Measurements from ENCODE around the gene PNMA1. TPM values are rescaled to one million over a fixed set of nuclear protein-coding genes. Genes with fewer than 3 reads are reported as not detected.

Gene PNMA1
- total RNA-seq, 2 experiments from 2014 or later = 6.0 to 14.5 TPM

DNA sequence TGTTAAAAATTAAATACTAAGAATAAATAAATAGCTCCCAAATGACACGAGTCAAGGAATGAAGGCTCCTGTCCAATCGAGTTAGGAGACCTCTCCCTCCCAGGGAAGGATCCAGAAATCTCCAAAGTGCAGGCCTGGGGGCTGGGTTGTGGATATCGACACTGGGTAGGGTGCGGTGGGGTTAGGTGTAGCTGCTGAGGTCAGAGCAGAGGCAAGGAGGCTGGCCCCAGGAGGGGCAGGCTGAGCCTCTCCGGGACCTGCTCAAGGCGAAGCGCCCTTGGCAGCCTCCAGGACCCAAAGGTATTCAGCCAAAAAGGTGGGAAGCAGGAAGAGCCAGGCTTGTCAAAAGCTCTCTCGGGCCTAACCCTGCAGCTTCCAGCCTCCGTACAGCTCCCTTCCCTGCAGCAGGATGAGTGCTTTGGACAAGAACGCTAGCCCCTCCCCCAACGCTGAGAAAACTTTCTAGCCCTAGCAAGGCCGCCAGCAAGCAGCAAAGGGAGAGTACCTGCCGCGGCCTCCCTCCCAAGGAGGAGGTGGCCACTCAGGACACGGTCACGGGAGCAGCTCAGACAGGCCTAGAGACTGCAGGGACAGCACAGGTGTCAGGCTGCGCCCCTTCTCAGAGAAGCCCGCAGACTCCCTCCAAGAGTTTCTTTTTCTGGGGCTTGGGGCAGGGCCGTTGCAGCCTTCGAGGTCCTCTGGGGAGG lies 3.7 kb upstream of the PNMA1 start:
- ChIA-PET POLR2A (interaction anchor here (1.2 kb wide), 1 partner anchor 54 kb away, joined by 3 read pairs; no protein-coding TSS in a partner anchor), CTCF (ENCODE audit: unreplicated experiment) (no interaction called here)
- Histone ChIP-seq H4K20me1 (ENCODE audit: insufficient read depth, low read length) (no peaks in the 10 kb centered on the region), H3K4me3 (ENCODE audit: low read depth, low read length, poor library complexity, severe bottlenecking) (no peak overlapping the region), H2AFZ (ENCODE audit: low read length) (no peak overlapping the region), H3K27ac (ENCODE audit: low read depth, low read length, poor library complexity, severe bottlenecking) (no peak overlapping the region), H3K9me3 (ENCODE audit: low read length) (no peaks in the 10 kb centered on the region), H3K9me2 (ENCODE audit: insufficient read depth, low read length) (no peaks in the 10 kb centered on the region), H3K4me2 (ENCODE audit: low read length) (no peak overlapping the region), H3K4me1 (ENCODE audit: insufficient read depth, low read length, poor library complexity, severe bottlenecking) (peaks cover 14% of the 10 kb centered on the region), H3K36me3 (ENCODE audit: insufficient read depth, low read length) (peaks cover 75% of the 10 kb centered on the region), H3K79me2 (ENCODE audit: insufficient read depth, low read depth, low read length) (peaks cover 7% of the 10 kb centered on the region; the same call in 1 of the 2 replicates)
- TF ChIP-seq CTCF (conservative IDR thresholded peaks at IDR 0.05; ENCODE audit: low read length) (no peak), EZH2phosphoT487 (IDR thresholded peaks at IDR 0.05; ENCODE audit: borderline replicate concordance, low read depth, low read length) (no peak)
- no TSS peak for BruUV-seq (replicated peaks)
- intact Hi-C loops (cut with micrococcal nuclease; ENCODE audit: unreplicated experiment) = loop anchor here (10.0 kb wide), 1 partner anchor 317 kb away; no protein-coding TSS in a partner anchor
- DNase-seq (ENCODE audit: low spot score) = no peak

GRCh38 chr14:73717266-73717665 lies 3.1 kb upstream of the PNMA1 start:
- BruUV-seq (replicated peaks) = no TSS peak
- POLR2A ChIA-PET = interaction anchor here (0.7 to 1.2 kb wide), 2 partner anchors 31 to 55 kb away, joined by 3 read pairs; no protein-coding TSS in a partner anchor

More at GRCh38 chr14:73717266-73717665, 3.1 kb upstream of the PNMA1 start:
- Histone ChIP-seq H3K79me2 (ENCODE audit: insufficient read depth, low read depth, low read length) (peaks cover 10% of the 10 kb centered on the region; the same call in 1 of the 2 replicates), H4K20me1 (ENCODE audit: insufficient read depth, low read length) (no peaks in the 10 kb centered on the region), H3K27ac (ENCODE audit: low read depth, low read length, poor library complexity, severe bottlenecking) (no peak overlapping the region), H3K4me1 (ENCODE audit: insufficient read depth, low read length, poor library complexity, severe bottlenecking) (peaks cover 18% of the 10 kb centered on the region), H3K9me3 (ENCODE audit: low read length) (no peaks in the 10 kb centered on the region), H3K9me2 (ENCODE audit: insufficient read depth, low read length) (no peaks in the 10 kb centered on the region), H2AFZ (ENCODE audit: low read length) (no peak overlapping the region), H3K36me3 (ENCODE audit: insufficient read depth, low read length) (peaks cover 69% of the 10 kb centered on the region), H3K4me3 (ENCODE audit: low read depth, low read length, poor library complexity, severe bottlenecking) (no peak overlapping the region), H3K4me2 (ENCODE audit: low read length) (no peak overlapping the region)
- no peak for DNase-seq (ENCODE audit: low spot score)
- CTCF ChIA-PET (ENCODE audit: unreplicated experiment) = no interaction called here
- intact Hi-C loops (cut with micrococcal nuclease; ENCODE audit: unreplicated experiment) = loop anchor here (10.0 kb wide), 1 partner anchor 318 kb away; no protein-coding TSS in a partner anchor
- TF ChIP-seq CTCF (conservative IDR thresholded peaks at IDR 0.05; ENCODE audit: low read length) (no peak), EZH2phosphoT487 (IDR thresholded peaks at IDR 0.05; ENCODE audit: borderline replicate concordance, low read depth, low read length) (no peak)
